COLO668 (cell line): Measurements from ENCODE around the gene ZCCHC24.
A peak's percentile ranks its signal among the peaks of the same experiment; 100 is the strongest.
"Not testable (repeated sequence)": the region's sequence is repeated elsewhere in the genome, so short reads cannot be mapped to it uniquely, and the experiment has no call there.

Experiments
- DNase-seq: peaks from one replicate; lab custom pipeline; 2025; ENCODE audit not compliant: unreplicated experiment; lab: John Stamatoyannopoulos, UW

Gene ZCCHC24

GRCh38 chr10:79447249-79447648 is 1.8 kb upstream of the ZCCHC24 start:
- not testable (repeated sequence) for DNase-seq

- DNase-seq = no peak
These were observed 1.3 kb upstream of the ZCCHC24 start for GRCh38 chr10:79446758-79447084.

GRCh38 chr10:79445977-79446757 is 743 bp upstream of the ZCCHC24 start:
- no peak for DNase-seq

- DNase-seq = peak; percentile 34
These were observed 965 bp downstream of the ZCCHC24 start for GRCh38 chr10:79444199-79445119.

GRCh38 chr10:79443338-79444198 is 1.9 kb downstream of the ZCCHC24 start:
- DNase-seq = no peak

GRCh38 chr10:79442171-79443040 is 3.0 kb downstream of the ZCCHC24 start:
- DNase-seq = no peak

GRCh38 chr10:79441433-79441832 is 4.0 kb downstream of the ZCCHC24 start:
- no peak for DNase-seq

- no peak for DNase-seq
These were observed 5.1 kb downstream of the ZCCHC24 start for GRCh38 chr10:79440281-79440680.

- no peak for DNase-seq
These were observed 6.7 kb downstream of the ZCCHC24 start for GRCh38 chr10:79438699-79439085.

GRCh38 chr10:79438021-79438698 is 7.3 kb downstream of the ZCCHC24 start:
- DNase-seq = no peak

GRCh38 chr10:79437111-79437814 is 8.2 kb downstream of the ZCCHC24 start:
- DNase-seq = no peak

- no peak for DNase-seq
These were observed 8.6 kb downstream of the ZCCHC24 start for GRCh38 chr10:79436850-79437103.

GRCh38 chr10:79436066-79436849 is 9.2 kb downstream of the ZCCHC24 start:
- no peak for DNase-seq

- no peak for DNase-seq
These were observed 10.0 kb downstream of the ZCCHC24 start for GRCh38 chr10:79435271-79436065.

- DNase-seq = no peak
These were observed 10.6 kb downstream of the ZCCHC24 start for GRCh38 chr10:79434821-79435251.

GRCh38 chr10:79434223-79434687 is 11.2 kb downstream of the ZCCHC24 start:
- DNase-seq = no peak

GRCh38 chr10:79433324-79434222 is 11.9 kb downstream of the ZCCHC24 start:
- no peak for DNase-seq
